Fibroblast of skin of right quadriceps (primary cell): ENCODE measurements around the gene CAPNS2.
A peak's percentile ranks its signal among the peaks of the same experiment; 100 is the strongest.

ENCODE experiments used
- DNase-seq: peaks from one replicate; pipeline ENCODE4 v3.0.0-alpha.2; 2013

CAPNS2 gene

DNA sequence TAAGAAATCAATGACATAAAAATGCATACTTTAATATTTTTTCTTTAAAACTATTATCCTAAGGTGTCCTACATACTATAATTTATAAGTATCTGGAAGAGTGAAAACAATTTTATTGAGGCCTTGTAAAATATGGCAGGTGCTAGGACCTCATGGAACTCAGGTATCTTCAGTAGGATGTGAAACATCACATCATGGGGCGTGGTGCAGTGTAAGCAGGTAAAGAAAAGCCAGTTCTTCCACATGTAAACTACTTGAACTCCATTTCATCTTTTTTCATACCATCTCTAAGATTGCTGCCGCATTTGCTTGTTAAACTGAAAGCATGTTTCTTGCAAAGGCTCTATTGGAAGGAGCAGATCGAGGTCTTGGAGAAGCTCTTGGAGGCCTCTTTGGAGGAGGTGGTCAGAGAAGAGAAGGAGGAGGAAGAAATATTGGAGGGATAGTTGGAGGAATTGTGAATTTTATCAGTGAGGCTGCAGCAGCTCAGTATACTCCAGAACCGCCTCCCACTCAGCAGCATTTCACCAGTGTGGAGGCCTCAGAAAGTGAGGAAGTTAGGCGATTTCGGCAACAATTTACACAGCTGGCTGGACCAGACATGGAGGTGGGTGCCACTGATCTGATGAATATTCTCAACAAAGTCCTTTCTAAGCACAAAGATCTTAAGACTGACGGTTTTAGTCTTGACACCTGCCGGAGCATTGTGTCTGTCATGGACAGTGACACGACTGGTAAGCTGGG lies at the start of gene CAPNS2:
Gene CAPNS2, plus strand, starts transcription at position 253 of the 744 bp plus-strand sequence. Its CDS starts 73 bp downstream, at position 326.
- DNase-seq = no peak

DNA sequence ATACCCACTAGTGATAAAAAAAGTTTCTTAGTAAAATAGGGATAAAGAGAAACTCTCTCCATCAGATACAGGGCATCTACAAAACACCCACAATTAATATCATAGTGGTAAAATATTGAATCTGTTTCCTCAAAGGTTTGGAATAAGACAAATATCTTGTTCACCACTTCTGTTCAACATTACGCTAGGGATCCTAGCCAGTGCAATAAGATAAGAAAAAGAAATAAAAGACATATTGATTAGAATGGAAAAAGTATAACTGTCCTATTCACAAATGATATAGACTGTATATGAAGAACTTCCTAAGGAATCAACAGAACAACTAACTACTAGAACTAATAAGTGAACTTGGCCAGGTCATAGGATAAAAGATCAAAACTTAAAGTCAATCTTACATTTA lies 44.7 kb upstream of the CAPNS2 start:
- no peak for DNase-seq

DNA sequence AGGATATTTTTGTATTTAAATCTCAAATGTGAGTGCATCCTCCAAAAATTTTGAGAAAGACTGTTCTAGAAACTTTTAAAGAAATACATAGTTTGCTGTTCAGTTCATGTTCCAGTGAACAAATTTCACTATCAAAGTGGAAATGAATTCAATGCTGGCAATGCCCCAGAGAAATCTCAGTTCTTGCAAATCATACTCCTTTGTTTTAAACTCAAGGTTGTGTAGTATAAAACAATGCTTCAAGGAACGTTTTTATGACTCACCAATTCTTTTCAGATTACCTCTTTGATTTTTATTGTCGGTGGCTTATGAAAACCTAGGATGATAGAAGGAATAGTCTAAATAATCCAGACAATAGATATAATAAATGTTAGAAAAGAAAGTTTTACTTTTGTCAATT lies 40.0 kb upstream of the CAPNS2 start:
- DNase-seq = no peak

DNA sequence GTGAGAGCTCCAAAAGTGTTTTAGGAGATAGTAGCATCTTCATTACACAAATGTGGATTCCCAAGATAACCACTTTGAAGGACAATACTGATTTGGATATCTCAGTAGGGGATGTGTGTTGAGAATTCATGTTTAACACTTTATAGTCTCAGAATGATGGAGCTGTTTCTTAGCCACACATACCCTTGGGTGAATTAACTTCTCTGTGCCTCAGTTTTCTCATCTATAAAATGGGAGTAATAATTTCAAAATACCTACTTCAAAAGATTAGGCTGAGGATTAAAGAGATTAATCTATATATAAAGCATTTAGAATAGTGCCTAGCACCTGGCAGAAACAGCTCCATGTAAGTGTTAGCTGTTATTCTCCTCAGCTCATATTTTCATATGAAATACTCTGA lies 38.6 kb upstream of the CAPNS2 start:
- no peak for DNase-seq

DNA sequence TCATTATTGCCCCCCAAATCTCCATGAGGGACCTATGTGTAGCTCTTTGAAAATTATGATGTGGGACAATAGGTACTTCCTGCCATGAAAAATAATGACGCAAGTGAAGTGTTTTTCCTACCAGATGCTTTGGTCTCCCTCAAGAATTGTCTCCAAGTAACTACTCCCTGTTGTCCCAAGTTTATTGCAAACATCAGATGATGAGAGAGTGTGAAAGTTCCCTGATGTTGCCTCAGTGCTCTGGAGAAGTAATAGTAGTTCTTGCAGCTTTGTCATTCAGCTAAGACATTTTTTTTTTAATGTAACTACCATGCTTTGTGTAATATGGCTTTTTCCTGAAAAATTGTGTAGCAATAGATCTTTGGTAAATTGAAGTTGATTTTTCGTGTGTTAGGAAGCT lies 37.5 kb upstream of the CAPNS2 start:
- DNase-seq = no peak

DNA sequence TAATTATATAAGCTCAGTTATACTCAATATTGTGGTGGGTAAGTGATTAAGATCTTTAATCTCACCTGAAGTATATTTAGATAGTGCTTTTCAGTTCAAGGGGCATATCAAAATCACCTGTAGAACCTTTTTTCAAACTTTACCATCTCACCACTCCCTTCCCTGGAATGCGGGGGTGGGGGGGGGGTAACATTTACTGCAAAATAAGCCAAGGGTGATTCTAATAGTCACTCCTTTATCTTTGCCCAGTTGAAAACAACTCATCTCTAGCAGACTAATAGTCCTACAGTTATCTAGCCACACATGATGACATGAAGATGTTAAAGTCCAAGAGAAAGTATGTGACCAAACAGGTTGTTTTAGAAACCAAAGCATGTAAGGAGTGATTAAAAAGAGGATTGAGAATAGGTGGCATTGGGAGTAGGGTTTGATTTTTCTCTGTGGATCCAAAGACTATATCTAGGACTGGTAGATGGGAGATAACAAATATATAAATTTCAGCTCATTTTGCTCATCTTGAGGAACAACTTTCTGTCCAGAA lies 36.1 kb upstream of the CAPNS2 start:
- DNase-seq = no peak

DNA sequence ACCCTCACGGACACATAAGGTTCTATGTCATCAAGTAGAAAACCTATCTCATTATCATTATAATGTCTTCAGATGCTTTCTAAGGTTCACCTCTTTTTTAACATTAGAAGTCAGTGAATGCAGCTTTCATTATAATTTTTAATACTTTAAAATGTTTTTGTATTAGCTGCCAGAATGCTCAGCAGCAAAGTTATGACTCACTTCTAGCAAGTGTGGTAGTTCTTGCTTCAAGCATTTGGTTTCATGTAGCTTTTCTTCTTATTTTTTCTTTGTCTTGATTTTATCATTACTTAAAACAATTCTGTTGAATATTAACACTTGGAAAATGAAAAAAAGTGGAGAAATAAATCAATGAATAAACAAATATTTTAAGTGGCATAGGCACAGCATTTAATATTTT lies 34.3 kb upstream of the CAPNS2 start:
- no peak for DNase-seq

DNA sequence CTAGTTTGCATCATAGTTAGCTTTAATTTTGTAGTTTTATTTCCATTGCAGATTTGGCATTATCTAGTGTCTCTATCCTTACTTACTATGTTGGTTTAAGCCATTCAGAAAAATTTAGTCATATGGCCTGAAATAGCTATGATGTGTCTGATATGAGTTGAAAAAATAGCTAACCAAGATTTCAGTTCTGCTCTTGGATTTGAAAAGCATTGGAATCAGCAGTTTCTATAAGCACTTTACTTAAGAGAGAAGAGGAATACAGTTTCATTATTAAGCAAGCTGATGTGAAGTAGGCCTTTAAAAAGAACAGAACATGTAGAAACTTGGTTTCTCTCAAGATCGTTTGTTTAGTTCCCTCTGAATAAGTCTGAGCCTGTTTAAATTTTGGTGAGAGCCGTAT lies 31.7 kb upstream of the CAPNS2 start:
- DNase-seq = no peak

DNA sequence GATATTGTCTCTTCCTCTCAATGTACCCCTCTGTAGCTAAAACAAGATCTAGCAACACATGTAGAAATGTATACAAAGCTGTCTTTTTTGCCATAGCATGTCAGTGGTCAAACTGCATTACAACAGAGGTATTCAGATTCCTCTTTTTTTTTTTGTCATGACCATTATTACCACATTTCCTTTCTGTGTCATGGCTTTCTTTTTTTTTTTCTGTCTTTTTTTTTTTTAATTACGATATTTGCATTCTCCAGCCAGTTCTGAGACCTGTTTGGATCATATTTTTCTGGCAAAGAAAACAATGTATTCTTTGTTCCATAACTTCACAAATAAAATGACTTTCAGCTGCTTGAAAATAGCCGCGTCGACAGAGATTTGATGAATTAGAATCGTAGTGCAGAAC lies 27.4 kb upstream of the CAPNS2 start:
- peak; percentile 45 for DNase-seq

DNA sequence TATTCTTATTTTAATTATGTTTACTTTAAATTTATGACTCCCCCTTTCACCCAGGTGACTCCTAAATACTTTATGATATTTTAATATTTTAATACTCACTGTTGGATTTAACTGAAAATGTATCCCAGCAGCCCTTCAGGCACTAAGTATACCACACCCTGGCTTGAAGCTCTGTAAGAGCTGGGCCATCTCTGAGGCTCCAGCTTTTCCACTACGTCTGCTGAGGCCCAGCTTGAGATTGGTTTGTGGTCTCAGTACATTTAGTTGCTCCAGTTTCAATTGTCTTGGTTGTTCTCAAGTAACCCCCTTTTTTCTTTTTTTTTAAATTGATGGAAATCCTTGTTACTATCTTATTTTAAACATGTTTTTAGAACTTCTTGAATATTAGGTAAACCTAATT lies 27.0 kb upstream of the CAPNS2 start:
- DNase-seq = no peak

DNA sequence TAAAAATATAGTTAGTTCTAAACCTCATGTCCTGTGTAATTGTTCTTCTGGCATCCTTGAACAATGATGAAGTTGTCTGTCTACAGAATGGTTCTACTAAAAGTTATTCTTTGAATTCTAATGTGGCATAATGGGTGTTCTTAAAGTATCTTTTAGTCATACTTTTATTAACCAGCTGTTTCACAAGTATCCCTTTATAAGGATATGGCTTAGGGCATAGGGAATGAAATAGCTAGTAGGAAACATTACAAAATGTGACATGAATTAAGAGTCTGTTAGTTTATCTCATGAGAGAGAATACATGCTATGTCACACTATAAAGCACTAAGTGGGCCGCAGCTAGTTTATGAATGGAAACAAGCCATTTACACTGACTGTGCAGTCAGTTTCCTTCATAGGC lies 26.3 kb upstream of the CAPNS2 start:
- DNase-seq = no peak

DNA sequence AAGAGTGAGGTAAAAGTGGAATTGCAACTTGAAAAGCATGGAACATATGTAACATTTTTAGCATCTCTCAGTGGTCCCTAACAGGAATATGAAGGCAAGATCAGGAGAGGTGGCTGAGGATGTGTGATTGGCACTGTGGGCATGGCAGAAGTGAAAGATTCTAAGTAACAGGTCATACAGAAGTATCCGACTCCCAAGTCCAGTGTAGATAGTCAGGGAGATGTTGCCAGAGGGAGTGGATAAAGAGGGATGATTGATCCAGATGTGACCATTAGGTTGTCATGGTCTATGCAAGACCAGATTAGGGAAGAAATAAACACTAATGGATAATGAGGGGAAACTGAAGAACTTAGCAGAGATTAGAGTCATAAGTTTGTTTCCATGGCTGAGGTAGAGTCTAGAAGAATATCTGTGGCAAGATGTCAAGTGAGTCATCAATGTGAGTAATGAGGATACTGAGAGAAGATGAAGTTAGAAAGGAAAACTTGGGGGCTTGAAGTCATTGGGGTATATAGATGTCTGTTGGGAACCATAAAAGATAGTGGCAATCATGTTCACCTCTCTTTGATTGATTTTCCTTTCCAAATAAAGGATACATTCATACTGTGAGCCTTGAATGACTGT lies 23.9 kb upstream of the CAPNS2 start:
- peak; percentile 84 for DNase-seq

DNA sequence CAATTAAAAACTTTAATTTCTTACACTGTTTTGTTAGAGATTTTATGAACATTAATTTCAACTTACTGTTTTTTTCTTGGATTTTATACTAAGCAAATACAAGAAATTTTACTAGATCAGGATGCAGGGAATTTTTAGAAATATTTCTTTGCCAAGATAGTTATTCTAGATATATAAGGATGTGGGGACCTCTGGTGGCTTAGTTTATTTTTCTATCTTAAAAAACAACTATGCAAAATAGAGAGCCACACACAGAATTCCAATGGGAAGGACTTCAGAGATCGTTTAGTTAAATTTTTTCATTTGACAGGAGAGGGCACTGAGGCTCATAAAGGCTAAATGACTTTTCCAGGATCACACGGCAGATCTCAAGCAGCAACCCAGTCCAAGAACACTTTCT lies 23.0 kb upstream of the CAPNS2 start:
- peak; percentile 51 for DNase-seq

DNA sequence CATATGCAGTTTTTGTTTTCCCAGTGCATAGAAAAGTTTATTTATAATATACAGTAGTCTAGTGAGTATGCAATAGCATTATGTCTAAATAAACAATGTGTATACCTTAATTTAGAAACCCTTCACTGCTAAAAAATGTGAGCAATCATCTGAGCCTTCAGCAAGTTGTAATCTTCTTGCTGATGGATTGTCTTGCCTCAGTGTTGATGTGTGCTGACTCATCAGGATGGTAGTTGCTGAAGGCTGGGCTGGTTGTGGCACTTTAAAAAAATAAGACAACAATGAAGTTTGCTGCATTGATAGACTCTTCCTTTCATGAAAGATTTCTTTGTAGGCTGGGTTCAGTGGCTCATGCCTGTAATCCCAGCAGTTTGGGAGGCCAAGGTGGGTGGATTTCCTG lies 13.9 kb upstream of the CAPNS2 start:
- DNase-seq = peak; percentile 94

DNA sequence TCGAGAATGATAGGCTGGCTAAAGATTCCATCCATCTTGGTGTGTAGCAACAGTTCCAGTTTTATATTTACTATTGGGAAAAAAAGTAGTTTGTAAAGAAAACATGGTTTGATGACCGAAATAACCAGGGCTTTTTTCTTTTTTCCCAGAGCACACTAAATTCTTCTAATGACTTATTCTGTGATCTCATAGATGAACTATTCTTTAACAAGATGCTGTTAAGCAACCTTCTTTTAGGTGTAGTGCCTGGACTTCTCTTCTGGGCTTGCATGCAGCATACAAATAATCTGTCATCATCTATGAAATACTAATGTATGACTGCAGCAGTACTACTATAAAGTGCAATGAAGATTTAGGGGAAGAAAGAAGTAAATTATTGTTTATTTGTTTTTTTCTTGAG lies 11.0 kb upstream of the CAPNS2 start:
- DNase-seq = peak; percentile 58

DNA sequence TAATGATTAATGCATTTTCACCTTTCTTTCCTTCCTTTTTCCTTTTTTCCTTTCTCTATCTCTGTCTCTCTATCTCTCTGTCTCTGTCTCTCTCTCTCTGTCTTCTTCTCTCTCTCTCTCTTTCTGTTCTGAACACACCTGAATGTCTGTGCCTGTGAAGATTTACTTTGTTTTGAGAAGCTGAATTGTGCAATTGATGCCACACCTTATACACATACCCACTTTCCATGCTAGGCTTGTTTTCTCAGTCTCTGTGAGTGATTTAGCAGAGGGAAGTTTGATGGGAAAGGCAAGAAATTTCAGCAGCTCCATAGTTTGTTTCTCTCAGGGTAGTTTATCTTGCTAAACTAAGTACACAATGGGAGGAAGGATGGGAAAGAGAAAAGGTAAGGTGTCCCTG lies 9.3 kb upstream of the CAPNS2 start:
- DNase-seq = no peak

DNA sequence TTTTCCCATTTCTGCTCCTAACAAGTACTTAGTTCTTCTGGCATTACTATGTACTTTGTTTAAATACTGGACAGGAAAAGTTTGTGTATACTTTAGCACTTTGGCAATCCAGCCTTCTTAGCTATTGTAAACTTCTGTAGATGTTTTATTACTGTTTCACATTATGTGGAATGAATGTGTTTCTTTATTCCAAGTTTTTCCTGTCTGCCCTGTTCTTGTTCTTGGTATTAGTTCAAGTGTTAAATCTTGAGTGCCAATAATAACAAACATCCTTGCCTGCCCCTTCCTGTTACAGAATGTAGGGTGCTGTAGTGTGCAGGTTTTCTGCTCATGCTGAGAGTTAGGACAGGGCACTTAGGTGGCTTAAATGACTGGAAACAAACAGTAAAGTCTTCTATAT lies 7.3 kb upstream of the CAPNS2 start:
- peak; percentile 29 for DNase-seq

DNA sequence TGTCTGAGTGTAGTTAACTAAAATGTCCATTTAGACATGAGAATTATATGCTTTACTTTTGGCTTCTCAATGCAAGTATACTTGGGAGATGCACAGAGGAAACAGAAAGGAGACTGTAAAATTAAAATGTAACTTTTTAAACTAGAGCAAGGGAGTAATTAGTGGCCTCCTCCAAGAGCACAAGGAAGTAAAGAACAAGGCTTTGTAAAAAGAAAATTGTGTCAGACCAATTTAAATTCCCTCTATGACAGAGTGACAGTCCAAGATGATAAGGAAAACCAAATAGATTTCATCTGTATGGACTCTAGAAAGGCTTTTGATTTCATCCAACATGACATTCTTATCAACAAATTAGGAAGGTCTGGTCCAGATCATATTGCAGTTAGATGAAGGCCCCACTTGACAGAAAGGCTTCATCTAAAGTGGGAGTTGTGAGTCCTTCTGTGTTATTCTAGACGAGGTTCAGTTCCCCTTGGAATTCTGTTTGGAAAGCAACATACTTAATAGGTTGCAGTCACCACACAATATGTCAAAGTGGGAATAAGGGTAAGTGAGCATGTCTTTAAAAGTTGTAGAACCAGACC lies 6.5 kb upstream of the CAPNS2 start:
- DNase-seq = no peak

DNA sequence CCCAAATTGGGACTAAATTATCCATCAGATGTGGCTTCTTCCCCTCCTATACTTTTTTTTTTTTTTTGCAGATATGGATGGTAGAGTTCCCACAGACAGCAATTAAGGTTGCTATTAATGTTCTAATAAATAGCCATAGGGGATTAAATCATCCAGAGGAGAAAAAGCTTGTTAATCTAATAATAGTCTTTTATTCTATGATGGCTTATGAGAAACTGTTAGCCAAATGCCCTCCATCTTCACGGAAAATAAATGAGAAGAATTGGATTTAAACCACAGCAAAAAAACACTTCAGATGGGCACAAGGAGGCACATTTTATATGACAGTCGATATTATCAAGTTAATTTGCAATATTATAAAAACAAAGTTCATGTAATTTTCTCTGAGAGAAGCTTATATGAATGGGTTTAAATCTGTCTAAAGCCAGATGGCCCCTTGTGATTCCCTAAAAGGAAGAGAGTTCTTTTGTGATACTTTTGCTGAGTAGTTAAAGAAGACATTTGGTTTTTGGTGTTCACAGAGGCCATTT lies 5.1 kb upstream of the CAPNS2 start:
- DNase-seq = no peak

DNA sequence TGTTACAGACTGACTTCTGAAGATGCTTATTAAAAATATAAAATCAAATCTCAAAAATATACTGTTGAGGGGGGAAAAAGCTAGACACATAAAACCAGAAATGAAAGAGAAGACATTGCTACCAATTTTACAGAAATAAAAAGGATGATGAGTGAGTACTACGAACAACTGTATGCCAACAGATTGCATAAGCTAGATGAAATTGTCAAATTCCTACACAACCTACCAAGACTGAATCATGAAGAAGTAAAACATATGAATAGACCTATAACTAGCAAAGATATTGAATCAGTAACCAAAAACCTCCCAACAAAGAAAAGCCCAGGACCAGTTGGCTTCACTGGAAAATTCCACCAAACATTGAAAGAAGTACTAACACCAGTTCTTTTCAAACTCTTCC lies 3.5 kb upstream of the CAPNS2 start:
- DNase-seq = peak; percentile 28

DNA sequence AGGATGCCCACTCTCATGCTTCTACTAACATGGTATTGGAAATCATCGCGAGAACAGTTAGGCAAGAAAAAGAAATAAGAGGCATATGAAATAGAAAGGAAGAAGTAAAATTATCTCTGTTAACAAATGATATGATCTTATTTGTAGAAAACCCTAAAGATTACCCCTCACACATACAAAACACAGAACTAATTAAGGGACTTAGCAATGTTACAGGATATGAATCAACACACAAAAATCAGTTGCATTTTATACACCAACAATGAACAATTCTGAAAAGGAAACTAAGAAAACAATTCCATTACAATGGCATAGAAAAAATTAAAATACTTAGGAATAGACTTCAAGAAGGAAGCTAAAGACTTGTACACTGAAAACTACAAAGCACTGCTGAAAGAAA lies 2.7 kb upstream of the CAPNS2 start:
- DNase-seq = peak; percentile 28

DNA sequence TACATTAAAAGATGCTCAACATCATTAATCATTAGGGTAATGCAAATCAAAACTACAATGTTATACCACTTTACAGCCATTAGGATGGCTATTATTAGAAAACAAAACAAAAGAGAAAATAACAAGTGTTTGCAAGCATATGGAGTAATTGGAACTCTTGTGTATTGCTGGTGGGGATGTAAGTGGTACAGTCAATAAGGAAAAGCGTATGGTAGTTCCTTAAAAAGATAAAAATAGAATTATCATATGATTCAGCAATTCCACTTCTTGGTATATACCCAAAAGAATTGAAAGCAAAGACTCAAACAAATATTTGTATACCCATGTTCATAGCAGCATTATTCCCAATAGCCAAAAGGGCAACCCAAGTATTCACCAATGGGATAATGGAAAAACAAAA lies 1.4 kb upstream of the CAPNS2 start:
- no peak for DNase-seq

DNA sequence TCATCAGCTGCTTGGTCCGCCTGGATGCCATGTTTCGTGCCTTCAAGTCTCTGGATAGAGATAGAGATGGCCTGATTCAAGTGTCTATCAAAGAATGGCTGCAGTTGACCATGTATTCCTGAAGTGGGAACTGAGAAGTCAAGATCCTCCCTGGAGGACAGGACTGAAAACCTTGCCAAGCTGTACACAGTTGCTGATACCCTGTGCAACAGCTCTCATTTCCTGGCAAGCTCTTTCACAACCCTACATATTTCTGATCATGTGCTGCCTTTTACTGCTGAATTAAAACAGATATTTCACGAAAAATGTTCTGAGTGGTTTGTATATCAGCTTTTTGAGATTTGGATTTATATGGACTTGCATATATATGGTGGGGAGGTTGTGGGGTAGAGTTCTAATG lies 898 bp downstream of the CAPNS2 start:
- peak; percentile 54 for DNase-seq

DNA sequence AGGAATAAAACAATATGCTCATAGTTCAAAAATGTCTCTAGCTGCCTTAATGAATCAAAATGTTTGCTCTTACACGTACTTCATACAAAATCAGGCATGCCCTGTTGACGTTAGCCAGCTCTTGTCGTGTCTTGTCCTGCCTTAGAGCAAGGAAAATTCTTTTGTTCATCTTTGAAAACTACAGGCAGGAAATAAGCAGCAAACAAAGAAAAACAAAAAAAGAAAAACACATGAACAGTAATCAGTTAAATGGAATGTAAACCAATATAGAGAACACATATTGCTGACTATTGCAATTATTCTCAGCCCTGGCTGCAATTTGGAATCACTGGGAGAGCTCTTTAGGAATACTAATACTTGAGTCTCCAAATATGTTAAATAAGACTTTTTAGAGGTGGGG lies 1.7 kb downstream of the CAPNS2 start:
- no peak for DNase-seq
